NCI-H226 (cell line): ENCODE data around the gene C6orf120.

Experiments used
- DNase-seq: peaks from one replicate; pipeline ENCODE4 v3.0.0-alpha.2; 2015

The C6orf120 gene

DNA sequence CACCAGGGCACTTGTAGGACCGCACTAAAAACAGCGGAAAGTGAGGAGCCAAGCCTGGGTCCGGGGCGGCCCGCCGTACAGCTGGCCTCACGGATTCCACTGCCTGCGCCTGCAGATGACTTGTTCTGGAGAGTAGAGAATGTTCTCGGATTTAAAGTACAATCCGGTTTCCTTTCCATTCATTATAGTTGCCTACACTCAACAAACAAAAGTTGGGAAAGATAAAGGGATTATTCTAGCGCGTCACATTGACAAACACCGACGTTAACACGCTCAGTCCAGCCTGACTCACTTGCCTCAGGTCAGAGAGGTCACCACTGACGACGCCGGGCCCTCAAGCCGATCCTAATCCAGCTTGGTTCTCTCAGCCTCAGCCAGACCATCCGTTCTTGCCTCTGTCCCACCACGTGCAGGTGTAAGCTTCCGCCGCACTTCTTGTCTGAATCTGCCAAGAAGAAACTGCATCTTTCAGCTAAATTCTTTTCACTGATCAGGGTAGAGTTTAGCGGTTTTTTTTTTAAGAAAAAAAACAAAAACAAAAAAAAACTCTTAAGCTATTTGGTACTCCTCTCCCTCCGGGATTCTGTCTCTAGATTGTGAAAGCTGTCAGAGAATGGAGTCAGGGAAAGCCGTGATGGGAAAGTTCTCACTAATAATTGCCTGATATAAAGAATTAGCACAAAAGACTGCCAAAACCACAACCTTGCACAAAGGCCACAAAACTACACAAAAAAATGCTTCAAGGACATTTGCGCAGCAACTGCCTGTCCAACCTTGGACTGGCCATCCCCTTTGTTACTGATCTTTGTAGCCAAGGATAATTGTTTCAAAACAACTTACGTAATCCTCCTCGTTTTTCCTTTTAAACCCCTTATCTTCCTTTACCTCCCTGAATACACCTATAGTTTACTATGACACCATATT is 23.5 kb downstream of the C6orf120 start:
- no peak for DNase-seq

DNA sequence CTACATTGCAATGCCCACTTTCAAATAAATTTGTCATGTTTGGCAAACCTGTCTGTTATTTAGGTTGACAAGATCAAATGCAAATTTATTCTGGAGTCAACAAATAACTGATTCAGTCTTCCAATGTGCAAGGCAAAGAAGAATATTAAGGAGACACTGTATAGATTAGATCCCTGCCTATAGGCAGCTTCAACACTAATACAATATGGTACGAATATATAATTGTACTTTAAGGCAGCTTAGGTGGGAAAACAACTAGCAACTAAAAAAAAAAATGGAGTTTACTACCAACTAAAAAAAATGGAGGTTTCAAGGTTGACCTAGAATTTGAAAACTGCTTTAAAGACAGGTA is 24.1 kb downstream of the C6orf120 start:
- no peak for DNase-seq

GRCh38 chr6:169726963-169727362 is 25.0 kb downstream of the C6orf120 start:
- DNase-seq: no peak

- DNase-seq: no peak
Measured at GRCh38 chr6:169729961-169730360, 28.0 kb downstream of the C6orf120 start.

DNA sequence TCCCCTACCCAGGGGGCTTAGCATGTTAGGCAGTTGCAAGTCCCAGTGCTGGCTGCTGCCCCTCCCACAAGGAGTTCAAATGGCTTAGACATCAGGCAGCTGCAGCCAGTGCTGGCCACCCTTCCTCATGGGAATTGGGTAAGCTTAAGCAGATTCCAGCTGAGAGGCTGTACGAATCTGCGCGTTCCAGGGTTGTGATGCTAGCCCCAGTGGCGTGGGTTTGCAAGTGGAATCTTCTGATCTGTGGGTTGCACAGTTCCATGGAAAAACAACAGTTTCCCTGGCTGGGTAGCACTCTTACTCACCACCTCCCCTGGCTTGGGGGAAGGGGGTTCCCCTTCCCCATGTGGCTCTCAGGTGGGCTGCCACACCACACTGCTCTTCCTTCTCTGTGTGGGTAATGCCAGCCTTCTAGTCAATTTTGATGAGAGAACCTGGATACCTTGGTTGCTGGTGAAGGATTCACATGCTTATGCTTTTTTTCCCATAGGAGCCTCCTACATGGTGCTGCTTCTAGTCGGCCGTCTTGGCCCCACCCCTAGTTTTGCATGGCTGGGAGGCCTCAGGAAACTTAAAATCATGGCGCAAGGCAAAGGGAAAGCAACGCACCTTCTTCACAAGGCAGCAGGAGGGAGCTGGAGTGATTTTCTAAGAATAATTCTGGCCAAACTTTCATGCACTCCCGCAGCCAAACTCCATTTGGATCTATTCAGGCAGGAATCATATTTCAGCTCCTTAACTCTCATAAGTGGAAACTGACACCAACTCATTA is 36.5 kb downstream of the C6orf120 start:
- no peak for DNase-seq

GRCh38 chr6:169738976-169739529 is 37.1 kb downstream of the C6orf120 start:
- peak; percentile 82 for DNase-seq

GRCh38 chr6:169741344-169741743 is 39.4 kb downstream of the C6orf120 start:
- DNase-seq: no peak

GRCh38 chr6:169745405-169745804 is 43.5 kb downstream of the C6orf120 start:
- DNase-seq: no peak

GRCh38 chr6:169746556-169746955 is 44.6 kb downstream of the C6orf120 start:
- DNase-seq: no peak

- peak; percentile 96 for DNase-seq
Measured at GRCh38 chr6:169751242-169752073, 49.5 kb downstream of the C6orf120 start, which contains the start of the genes DYNLT2 and ERMARD. Gene DYNLT2, minus strand, starts transcription at chr6:169751572. Its CDS starts 114 bp downstream, at chr6:169751458. Gene ERMARD, plus strand, starts transcription at chr6:169751622. Its CDS starts 36 bp downstream, at chr6:169751658.

- no peak for DNase-seq
Measured at GRCh38 chr6:169752074-169752623, 50.2 kb downstream of the C6orf120 start.
